GM23338 (cell line): ENCODE measurements around the gene MEI1. TPM values are rescaled to one million over a fixed set of nuclear protein-coding genes. Genes with fewer than 3 reads are reported as not detected.

Source experiments
- ATAC-seq: fragments of 200-7000 bp; cut with Tn5 transposase; 3 replicates; pipeline ENCODE4 v1.9.1; 2020
- DNase-seq: peaks from one replicate; pipeline ENCODE4 v3.0.0-alpha.2; 2015; ENCODE audit warnings: low spot score
- H2AFZ ChIP-seq: fragments of 200-600 bp; sonication (generic); 2 replicates; pipeline ENCODE4 v1.8.0; 2016; ENCODE audit warnings: antibody characterized with exemption, mild to moderate bottlenecking, moderate library complexity
- H3F3A ChIP-seq: fragments of 200-600 bp; sonication (generic); replicated peaks from 2 replicates; pipeline ENCODE4 v1.8.0; 2017; ENCODE audit warnings: antibody characterized with exemption, mixed run types, low read depth
- H3K27ac ChIP-seq: fragments of 200-600 bp; sonication (generic); 2 replicates; pipeline ENCODE4 v1.6.1; 2016; ENCODE audit warnings: low read depth
- H3K27me3 ChIP-seq: fragments of 200-600 bp; sonication (generic); 2 replicates; pipeline ENCODE4 v1.8.0; 2016; ENCODE audit warnings: mild to moderate bottlenecking, mixed run types, moderate library complexity; ENCODE audit not compliant: insufficient read depth
- H3K36me3 ChIP-seq: fragments of 200-600 bp; sonication (generic); 2 replicates; pipeline ENCODE4 v1.8.0; 2016; ENCODE audit warnings: mild to moderate bottlenecking; ENCODE audit not compliant: insufficient read depth
- H3K4me1 ChIP-seq: fragments of 200-600 bp; sonication (generic); 2 replicates; pipeline ENCODE4 v1.8.0; 2016; ENCODE audit warnings: mild to moderate bottlenecking, moderate library complexity; ENCODE audit not compliant: insufficient read depth
- H3K4me2 ChIP-seq: fragments of 200-600 bp; sonication (generic); 2 replicates; pipeline ENCODE4 v1.7.1; 2017; ENCODE audit warnings: mixed run types
- H3K4me3 ChIP-seq: fragments of 200-600 bp; sonication (generic); 2 replicates; pipeline ENCODE4 v1.6.1; 2016; ENCODE audit warnings: mixed run types
- H3K79me2 ChIP-seq: fragments of 200-600 bp; sonication (generic); replicated peaks from 2 replicates; pipeline ENCODE4 v1.8.0; 2017; ENCODE audit warnings: mild to moderate bottlenecking; ENCODE audit not compliant: insufficient read depth
- H3K9me2 ChIP-seq: fragments of 200-600 bp; sonication (generic); 2 replicates; pipeline ENCODE4 v1.8.0; 2017; ENCODE audit not compliant: insufficient read depth
- H4K20me1 ChIP-seq: fragments of 200-600 bp; sonication (generic); replicated peaks from 2 replicates; pipeline ENCODE4 v1.8.0; 2017; ENCODE audit warnings: mild to moderate bottlenecking; ENCODE audit not compliant: insufficient read depth
- H3K27ac Mint-ChIP-seq: 2 replicates; pipeline ENCODE4 v1.8.0; 2020; ENCODE audit warnings: inconsistent platforms, mild to moderate bottlenecking, moderate library complexity, mixed read lengths
- H3K27me3 Mint-ChIP-seq: 3 replicates; pipeline ENCODE4 v1.8.0; 2022; ENCODE audit warnings: low read depth, mild to moderate bottlenecking, moderate library complexity, mixed read lengths, inconsistent platforms; ENCODE audit not compliant: insufficient read depth, poor library complexity
- H3K36me3 Mint-ChIP-seq: 3 replicates; pipeline ENCODE4 v1.8.0; 2021; ENCODE audit warnings: low read depth, mild to moderate bottlenecking, inconsistent platforms, moderate library complexity, mixed read lengths
- H3K4me1 Mint-ChIP-seq: 3 replicates; pipeline ENCODE4 v1.8.0; 2020; ENCODE audit warnings: mild to moderate bottlenecking, inconsistent platforms, mixed read lengths
- H3K4me3 Mint-ChIP-seq: 3 replicates; pipeline ENCODE4 v1.8.0; 2021; ENCODE audit warnings: moderate library complexity, mild to moderate bottlenecking, inconsistent platforms, mixed read lengths
- H3K9me3 Mint-ChIP-seq: 3 replicates; pipeline ENCODE4 v1.8.0; 2020; ENCODE audit warnings: moderate library complexity, mild to moderate bottlenecking, inconsistent platforms, mixed read lengths
- CREB1 ChIP-seq: fragments of 250-450 bp; sonication (Bioruptor Pico); IDR thresholded peaks from 2 replicates; pipeline ENCODE4 v1.5.0; 2020; ENCODE audit warnings: low read depth, mild to moderate bottlenecking, moderate library complexity
- ETS1 ChIP-seq: IDR thresholded peaks from 2 replicates; pipeline ENCODE4 v1.6.1; 2016; ENCODE audit warnings: antibody characterized with exemption
- JUNB ChIP-seq: IDR thresholded peaks from one replicate; pipeline ENCODE4 v1.6.1; 2016; ENCODE audit warnings: antibody characterized with exemption; ENCODE audit not compliant: unreplicated experiment
- NANOG ChIP-seq: IDR thresholded peaks from 2 replicates; pipeline ENCODE4 v1.6.1; 2016; ENCODE audit warnings: antibody characterized with exemption, borderline replicate concordance
- POLR2AphosphoS5 ChIP-seq: IDR thresholded peaks from 2 replicates; pipeline ENCODE4 v1.6.1; 2016; ENCODE audit warnings: antibody characterized with exemption, low read depth
- ZNF462 ChIP-seq: fragments of 250-450 bp; sonication (Bioruptor Pico); IDR thresholded peaks from 2 replicates; pipeline ENCODE4 v1.5.0; 2020; ENCODE audit warnings: mild to moderate bottlenecking, moderate library complexity
- polyA plus RNA-seq: library from polyadenylated mRNA; unstranded; fragments of >200 nt; fragmentation: Nextera tagmentation; extraction: Ambion mirVana; gene quantifications from 2 replicates; pipeline ENCODE4 v1.2.1, GENCODE V29; 2016
- total RNA-seq: library from RNA; depleted of rRNA; stranded (reverse); fragments of >200 nt; shearing (Covaris generic); gene quantifications from 2 replicates; pipeline ENCODE4 v1.2.3, GENCODE V29; 2014

Gene MEI1
- total and polyA plus RNA-seq, 2 experiments from 2014 or later = 0.28 to 0.87 TPM

- no peak overlapping the region for H3K27ac ChIP-seq
- no peaks in the 10 kb centered on the region for H3K9me2 ChIP-seq
- Mint-ChIP-seq H3K9me3 (peaks cover 5% of the 10 kb centered on the region; the same call in 2 of the 3 replicates), H3K36me3 (peaks cover 6% of the 10 kb centered on the region; the same call in 2 of the 3 replicates), H3K27me3 (peaks cover 18% of the 10 kb centered on the region), H3K27ac (no peak overlapping the region), H3K4me1 (peaks cover 7% of the 10 kb centered on the region; the same call in 2 of the 3 replicates), H3K4me3 (no peak overlapping the region)
- ATAC-seq (no peak), DNase-seq (no peak)
- H3K36me3 ChIP-seq = no peaks in the 10 kb centered on the region
- TF ChIP-seq CREB1 (CRISPR knock-in tag) (no peak), POLR2AphosphoS5 (no peak), JUNB (no peak), ETS1 (no peak), NANOG (no peak), ZNF462 (CRISPR knock-in tag) (no peak)
- H2AFZ ChIP-seq = no peak overlapping the region; the same call in 1 of the 2 replicates
- H3K27me3 ChIP-seq = peaks cover 34% of the 10 kb centered on the region
- no peak overlapping the region for H3K4me3 ChIP-seq
- no peaks in the 10 kb centered on the region for H4K20me1 ChIP-seq
- no peak overlapping the region for H3K4me2 ChIP-seq
- no peaks in the 10 kb centered on the region for H3K79me2 ChIP-seq
- 0 out of 2 replicates have a peak, but pooled peaks cover 8% of the 10 kb centered on the region for H3F3A ChIP-seq
- H3K4me1 ChIP-seq = peaks cover 10% of the 10 kb centered on the region
These were observed 733 bp downstream of the MEI1 start for GRCh38 chr22:41700108-41700364.
